ENCODE measurements around the gene UBASH3A. TPM values are rescaled to one million over a fixed set of nuclear protein-coding genes. Genes with fewer than 3 reads are reported as not detected.

The UBASH3A gene
- total RNA-seq, 2 donors from 2014 or later = 0.93 to 1.5 TPM

GRCh38 chr21:42455754-42456440 is 52.2 kb downstream of the UBASH3A start:
- intact Hi-C loops (cut with DNase I) = no loop called here
- H3K27ac ChIP-seq = no peak overlapping the region
- DNase-seq = no peak
- H3K9me3 ChIP-seq = no peaks in the 10 kb centered on the region
- no peaks in the 10 kb centered on the region for H3K27me3 ChIP-seq
- H3K4me1 ChIP-seq = peaks cover 8% of the 10 kb centered on the region
- H3K9ac ChIP-seq (ENCODE audit: low read depth in 2 of 2, low read length in 2 of 2) = no peak overlapping the region
- no peak for TF ChIP-seq CTCF (IDR thresholded peaks at IDR 0.05)
- H3K4me3 ChIP-seq = no peak overlapping the region
- no peaks in the 10 kb centered on the region for H3K36me3 ChIP-seq

GRCh38 chr21:42456457-42456856 is 52.8 kb downstream of the UBASH3A start:
- Histone ChIP-seq H3K4me1 (peaks cover 12% of the 10 kb centered on the region), H3K36me3 (no peaks in the 10 kb centered on the region), H3K27me3 (no peaks in the 10 kb centered on the region), H3K9me3 (no peaks in the 10 kb centered on the region), H3K9ac (ENCODE audit: low read depth in 2 of 2, low read length in 2 of 2) (no peak overlapping the region), H3K4me3 (no peak overlapping the region), H3K27ac (no peak overlapping the region)
- DNase-seq = no peak
- intact Hi-C loops (cut with DNase I) = no loop called here
- no peak for TF ChIP-seq CTCF (IDR thresholded peaks at IDR 0.05)

- TF ChIP-seq CTCF (IDR thresholded peaks at IDR 0.05) = no peak
- no peak for DNase-seq
- H3K27ac ChIP-seq = peak overlapping the region; percentile 90
- no peaks in the 10 kb centered on the region for H3K27me3 ChIP-seq
- H3K36me3 ChIP-seq = no peaks in the 10 kb centered on the region
- intact Hi-C loops (cut with DNase I) = no loop called here
- H3K9ac ChIP-seq (ENCODE audit: low read depth in 2 of 2, low read length in 2 of 2) = no peak overlapping the region
- H3K4me1 ChIP-seq = peaks cover 22% of the 10 kb centered on the region
- no peak overlapping the region for H3K4me3 ChIP-seq
- H3K9me3 ChIP-seq = no peaks in the 10 kb centered on the region
Observed at GRCh38 chr21:42459082-42459460, 55.4 kb downstream of the UBASH3A start.

GRCh38 chr21:42459546-42460215 is 56.0 kb downstream of the UBASH3A start:
- Histone ChIP-seq H3K9ac (ENCODE audit: low read depth in 2 of 2, low read length in 2 of 2) (peak overlapping the region in 1 of 2 donors; percentile 76), H3K9me3 (no peaks in the 10 kb centered on the region), H3K36me3 (no peaks in the 10 kb centered on the region), H3K27me3 (no peaks in the 10 kb centered on the region), H3K27ac (peak overlapping the region; percentile 90), H3K4me1 (peaks cover 28% of the 10 kb centered on the region), H3K4me3 (no peak overlapping the region)
- no peak for TF ChIP-seq CTCF (IDR thresholded peaks at IDR 0.05)
- DNase-seq = no peak
- intact Hi-C loops (cut with DNase I) = no loop called here

GRCh38 chr21:42460391-42461184 is 56.9 kb downstream of the UBASH3A start:
- no peak for DNase-seq
- H3K9me3 ChIP-seq = no peaks in the 10 kb centered on the region
- H3K27me3 ChIP-seq = no peaks in the 10 kb centered on the region
- no peaks in the 10 kb centered on the region for H3K36me3 ChIP-seq
- peak overlapping the region; percentile 37 to 76 for H3K9ac ChIP-seq (ENCODE audit: low read depth in 2 of 2, low read length in 2 of 2)
- H3K4me3 ChIP-seq = no peak overlapping the region
- H3K27ac ChIP-seq = peak overlapping the region; percentile 90
- intact Hi-C loops (cut with DNase I) = no loop called here
- no peak for TF ChIP-seq CTCF (IDR thresholded peaks at IDR 0.05)
- peaks cover 35% of the 10 kb centered on the region for H3K4me1 ChIP-seq
